Fibroblast of pulmonary artery (primary cell): ENCODE data around the gene TTBK2.
A peak's percentile ranks its signal among the peaks of the same experiment; 100 is the strongest.
"Not testable (repeated sequence)": the region's sequence is repeated elsewhere in the genome, so short reads cannot be mapped to it uniquely, and the experiment has no call there.

Source experiments
- DNase-seq: peaks from one replicate; pipeline ENCODE4 v3.0.0-alpha.2; 2010; ENCODE audit warnings: low read depth
- H3K4me3 ChIP-seq: replicated peaks from 2 replicates; pipeline ENCODE4 v1.5.1; 2011; ENCODE audit warnings: low read depth, mild to moderate bottlenecking, control low read depth, low read length, moderate library complexity
- CTCF ChIP-seq: IDR thresholded peaks from 2 replicates; pipeline ENCODE4 v1.5.1; 2011; ENCODE audit warnings: mild to moderate bottlenecking, control low read depth, low read length, inconsistent platforms; ENCODE audit errors: missing control alignments

Gene TTBK2

GRCh38 chr15:42908538-42908937, 12.0 kb downstream of the TTBK2 start:
- no peak for DNase-seq
- TF ChIP-seq CTCF, result no peak
- H3K4me3 ChIP-seq, result no peak overlapping the region

- H3K4me3 ChIP-seq, result no peak overlapping the region
- no peak for DNase-seq
- no peak for TF ChIP-seq CTCF
These were observed 16.9 kb downstream of the TTBK2 start for GRCh38 chr15:42903388-42904324.

- not testable (repeated sequence) for H3K4me3 ChIP-seq
These were observed 26.7 kb downstream of the TTBK2 start for GRCh38 chr15:42893911-42894310.

GRCh38 chr15:42891569-42891968, 29.0 kb downstream of the TTBK2 start:
- TF ChIP-seq CTCF, result no peak
- H3K4me3 ChIP-seq, result no peak overlapping the region
- DNase-seq, result no peak

More at GRCh38 chr15:42893911-42894310, 26.7 kb downstream of the TTBK2 start:
- not testable (repeated sequence) for DNase-seq

- no peak overlapping the region for H3K4me3 ChIP-seq
- TF ChIP-seq CTCF, result no peak
- DNase-seq, result peak; percentile 93
These were observed 30.2 kb downstream of the TTBK2 start for GRCh38 chr15:42890161-42890913.

GRCh38 chr15:42887384-42887783, 33.2 kb downstream of the TTBK2 start:
- DNase-seq, H3K4me3 ChIP-seq: not testable (repeated sequence)

GRCh38 chr15:42880121-42880520, 40.5 kb downstream of the TTBK2 start:
- TF ChIP-seq CTCF, result no peak
- no peak overlapping the region for H3K4me3 ChIP-seq
- DNase-seq, result no peak
